ENCODE measurements around the gene MLEC. TPM values are rescaled to one million over a fixed set of nuclear protein-coding genes. Genes with fewer than 3 reads are reported as not detected.

Gene MLEC
- total RNA-seq, 3 donors from 2014 or later = 166 to 281 (median 272) TPM

DNA sequence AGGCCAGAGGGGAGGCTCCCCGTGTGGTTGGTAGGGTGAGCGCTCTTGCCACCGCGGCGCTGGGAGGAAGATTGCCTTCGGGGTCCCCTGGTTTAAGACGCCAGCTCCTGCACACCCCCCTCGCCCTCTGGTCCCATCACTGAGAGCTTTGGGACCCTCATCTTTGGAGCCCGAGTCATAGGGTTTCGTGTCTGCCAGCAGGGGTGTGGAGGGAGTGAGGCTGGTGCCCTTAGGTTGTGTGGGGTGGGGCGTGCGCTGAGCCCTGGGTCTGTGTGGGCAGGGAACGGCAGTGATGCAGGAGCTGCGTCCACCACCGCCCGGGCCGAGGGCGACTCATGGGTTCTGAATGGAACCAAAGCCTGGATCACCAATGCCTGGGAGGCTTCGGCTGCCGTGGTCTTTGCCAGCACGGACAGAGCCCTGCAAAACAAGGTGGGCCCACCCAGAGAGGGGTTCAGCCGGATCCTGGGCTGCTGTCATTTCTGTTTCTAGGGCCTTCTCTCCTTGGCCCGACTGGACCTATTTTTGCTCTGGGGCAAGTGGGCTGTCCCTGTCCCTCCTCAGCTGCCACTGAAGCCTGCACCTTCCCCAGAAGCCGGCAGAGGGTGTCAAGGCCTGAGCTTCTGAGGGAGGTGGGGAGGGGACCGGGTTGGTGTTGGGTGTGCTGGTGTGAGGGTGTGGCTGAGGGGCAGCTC, 50.8 kb downstream of the MLEC start:
- intact Hi-C loops (cut with DNase I, micrococcal nuclease) = no loop called here
- Histone ChIP-seq H3K9me3 (no peaks in the 10 kb centered on the region), H3K36me3 (ENCODE audit: low read depth) (no peaks in the 10 kb centered on the region), H3K4me3 (no peak overlapping the region), H3K4me1 (ENCODE audit: low read depth) (no peaks in the 10 kb centered on the region)
- ATAC-seq (no peak), DNase-seq (no peak)
- TF ChIP-seq, protein P1, sequence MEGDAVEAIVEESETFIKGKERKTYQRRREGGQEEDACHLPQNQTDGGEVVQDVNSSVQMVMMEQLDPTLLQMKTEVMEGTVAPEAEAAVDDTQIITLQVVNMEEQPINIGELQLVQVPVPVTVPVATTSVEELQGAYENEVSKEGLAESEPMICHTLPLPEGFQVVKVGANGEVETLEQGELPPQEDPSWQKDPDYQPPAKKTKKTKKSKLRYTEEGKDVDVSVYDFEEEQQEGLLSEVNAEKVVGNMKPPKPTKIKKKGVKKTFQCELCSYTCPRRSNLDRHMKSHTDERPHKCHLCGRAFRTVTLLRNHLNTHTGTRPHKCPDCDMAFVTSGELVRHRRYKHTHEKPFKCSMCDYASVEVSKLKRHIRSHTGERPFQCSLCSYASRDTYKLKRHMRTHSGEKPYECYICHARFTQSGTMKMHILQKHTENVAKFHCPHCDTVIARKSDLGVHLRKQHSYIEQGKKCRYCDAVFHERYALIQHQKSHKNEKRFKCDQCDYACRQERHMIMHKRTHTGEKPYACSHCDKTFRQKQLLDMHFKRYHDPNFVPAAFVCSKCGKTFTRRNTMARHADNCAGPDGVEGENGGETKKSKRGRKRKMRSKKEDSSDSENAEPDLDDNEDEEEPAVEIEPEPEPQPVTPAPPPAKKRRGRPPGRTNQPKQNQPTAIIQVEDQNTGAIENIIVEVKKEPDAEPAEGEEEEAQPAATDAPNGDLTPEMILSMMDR (IDR thresholded peaks at IDR 0.05) = no peak

DNA sequence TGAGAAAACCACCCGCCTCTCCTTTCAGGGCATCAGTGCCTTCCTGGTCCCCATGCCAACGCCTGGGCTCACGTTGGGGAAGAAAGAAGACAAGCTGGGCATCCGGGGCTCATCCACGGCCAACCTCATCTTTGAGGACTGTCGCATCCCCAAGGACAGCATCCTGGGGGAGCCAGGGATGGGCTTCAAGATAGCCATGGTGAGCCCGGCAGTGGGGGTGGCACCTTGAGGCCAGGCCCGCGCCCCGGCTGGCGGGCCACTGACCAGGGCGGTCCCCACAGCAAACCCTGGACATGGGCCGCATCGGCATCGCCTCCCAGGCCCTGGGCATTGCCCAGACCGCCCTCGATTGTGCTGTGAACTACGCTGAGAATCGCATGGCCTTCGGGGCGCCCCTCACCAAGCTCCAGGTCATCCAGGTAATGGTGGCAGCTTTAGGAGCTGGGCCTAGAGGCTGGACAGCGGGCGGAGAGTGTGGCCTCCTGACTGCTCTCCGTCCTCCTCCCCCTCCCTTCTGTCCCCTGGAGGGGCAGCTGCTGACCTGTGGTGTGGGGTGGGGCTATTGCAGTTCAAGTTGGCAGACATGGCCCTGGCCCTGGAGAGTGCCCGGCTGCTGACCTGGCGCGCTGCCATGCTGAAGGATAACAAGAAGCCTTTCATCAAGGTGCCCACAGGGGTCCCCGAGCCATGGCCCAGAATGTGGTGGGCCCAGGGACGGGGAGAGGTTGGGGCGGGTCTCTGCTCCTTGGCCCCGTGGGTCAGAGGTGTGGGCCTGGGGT, 51.5 kb downstream of the MLEC start:
- Histone ChIP-seq H3K36me3 (ENCODE audit: low read depth) (no peaks in the 10 kb centered on the region), H3K4me3 (no peak overlapping the region), H3K9me3 (no peaks in the 10 kb centered on the region), H3K4me1 (ENCODE audit: low read depth) (no peaks in the 10 kb centered on the region)
- DNase-seq = no peak
- no peak for ATAC-seq
- intact Hi-C loops (cut with DNase I, micrococcal nuclease) = no loop called here
- TF ChIP-seq, protein P1 (IDR thresholded peaks at IDR 0.05) = no peak

DNA sequence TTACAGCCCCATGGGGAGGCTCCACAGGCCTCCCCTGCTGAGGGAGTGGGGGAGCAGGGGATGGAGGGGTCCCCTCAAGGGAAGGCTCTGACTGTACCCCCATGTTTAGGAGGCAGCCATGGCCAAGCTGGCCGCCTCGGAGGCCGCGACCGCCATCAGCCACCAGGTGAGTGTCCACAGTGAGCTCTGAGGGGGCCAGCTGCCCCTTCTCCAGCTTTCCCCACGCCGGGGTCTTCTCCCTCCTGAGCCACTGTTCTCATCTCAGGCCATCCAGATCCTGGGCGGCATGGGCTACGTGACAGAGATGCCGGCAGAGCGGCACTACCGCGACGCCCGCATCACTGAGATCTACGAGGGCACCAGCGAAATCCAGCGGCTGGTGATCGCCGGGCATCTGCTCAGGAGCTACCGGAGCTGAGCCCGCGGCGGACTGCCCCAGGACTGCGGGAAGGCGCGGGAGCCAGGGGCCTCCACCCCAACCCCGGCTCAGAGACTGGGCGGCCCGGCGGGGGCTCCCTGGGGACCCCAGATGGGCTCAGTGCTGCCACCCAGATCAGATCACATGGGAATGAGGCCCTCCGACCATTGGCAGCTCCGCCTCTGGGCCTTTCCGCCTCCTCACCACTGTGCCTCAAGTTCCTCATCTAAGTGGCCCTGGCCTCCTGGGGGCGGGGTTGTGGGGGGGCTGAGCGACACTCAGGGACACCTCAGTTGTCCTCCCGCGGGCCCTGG, 52.2 kb downstream of the MLEC start:
- TF ChIP-seq, protein P1 (IDR thresholded peaks at IDR 0.05) = no peak
- H3K4me1 ChIP-seq (ENCODE audit: low read depth) = no peaks in the 10 kb centered on the region
- H3K9me3 ChIP-seq = no peaks in the 10 kb centered on the region
- DNase-seq (no peak), ATAC-seq (no peak)
- no peaks in the 10 kb centered on the region for H3K36me3 ChIP-seq (ENCODE audit: low read depth)
- H3K4me3 ChIP-seq = no peak overlapping the region
- intact Hi-C loops (cut with DNase I, micrococcal nuclease) = no loop called here

DNA sequence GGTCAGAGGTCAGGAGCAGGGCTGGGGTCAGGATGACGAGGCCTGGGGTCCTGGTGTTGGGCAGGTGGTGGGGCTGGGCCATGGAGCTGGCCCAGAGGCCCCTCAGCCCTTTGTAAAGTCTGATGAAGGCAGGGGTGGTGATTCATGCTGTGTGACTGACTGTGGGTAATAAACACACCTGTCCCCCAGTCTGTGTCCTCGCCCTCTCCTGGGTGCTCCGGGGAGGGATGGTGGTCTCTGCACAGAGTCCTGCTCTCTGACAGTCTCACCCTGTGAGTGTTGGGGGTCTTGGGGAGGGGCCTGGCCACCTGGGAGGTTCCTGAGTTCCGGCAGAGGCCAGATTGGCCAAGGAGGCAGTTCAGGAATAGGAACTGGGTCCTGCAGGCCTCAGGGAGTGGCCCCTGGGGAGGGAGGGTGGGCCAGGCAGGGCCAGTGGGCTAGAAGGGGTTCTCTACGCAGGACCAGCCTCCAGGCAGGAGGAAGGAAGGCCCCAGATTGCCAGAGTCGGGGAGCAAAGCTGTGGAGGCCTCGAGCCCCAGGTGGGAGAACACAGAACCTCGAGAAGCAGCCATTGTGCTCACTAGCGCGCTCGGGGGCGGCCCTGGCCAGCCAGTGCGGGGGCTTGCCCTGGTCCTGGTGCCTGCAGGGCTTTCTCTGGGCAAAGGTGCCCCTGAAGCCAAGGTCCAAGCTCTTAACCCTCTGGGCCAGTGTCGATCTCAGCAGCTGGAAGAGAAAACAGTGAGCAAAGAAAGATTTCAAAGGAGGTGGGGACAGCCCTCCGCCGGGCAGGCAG, 53.1 kb downstream of the MLEC start:
- no peaks in the 10 kb centered on the region for H3K4me1 ChIP-seq (ENCODE audit: low read depth)
- H3K36me3 ChIP-seq (ENCODE audit: low read depth) = no peaks in the 10 kb centered on the region
- ATAC-seq (no peak), DNase-seq (no peak)
- intact Hi-C loops (cut with DNase I, micrococcal nuclease) = no loop called here
- no peak overlapping the region for H3K4me3 ChIP-seq
- TF ChIP-seq, protein P1 (IDR thresholded peaks at IDR 0.05) = no peak
- no peaks in the 10 kb centered on the region for H3K9me3 ChIP-seq

DNA sequence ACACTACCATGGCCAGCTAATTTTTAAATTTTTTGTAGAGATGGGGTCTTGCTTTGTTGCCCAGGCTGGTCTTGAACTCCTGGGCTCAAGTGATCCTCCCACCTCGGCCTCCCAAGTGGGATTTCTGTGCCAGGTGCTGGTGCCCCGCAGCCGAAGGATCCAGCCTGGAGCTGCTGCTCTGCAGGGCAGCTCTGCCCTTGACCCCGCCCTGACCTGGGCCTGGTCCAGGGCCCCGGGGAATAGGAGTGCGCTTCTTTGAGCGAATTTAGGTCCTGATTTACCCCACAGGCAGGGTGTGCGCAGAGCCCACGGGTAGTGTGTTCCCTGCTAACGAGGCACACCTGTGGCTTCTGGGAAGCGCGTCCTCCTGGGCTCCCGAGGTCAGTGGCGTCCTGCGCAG, 53.9 kb downstream of the MLEC start:
- Histone ChIP-seq H3K4me3 (no peak overlapping the region), H3K9me3 (no peaks in the 10 kb centered on the region), H3K36me3 (ENCODE audit: low read depth) (no peaks in the 10 kb centered on the region), H3K4me1 (ENCODE audit: low read depth) (no peaks in the 10 kb centered on the region)
- intact Hi-C loops (cut with DNase I, micrococcal nuclease) = no loop called here
- no peak for ATAC-seq
- no peak for DNase-seq
- TF ChIP-seq, protein P1 (IDR thresholded peaks at IDR 0.05) = no peak
